Measurements from ENCODE around the gene NR4A3.
A peak's percentile ranks its signal among the peaks of the same experiment; 100 is the strongest.

NR4A3 gene

GRCh38 chr9:99814359-99814758, 7.3 kb upstream of the NR4A3 start:
- no peak for DNase-seq (ENCODE audit: low spot score)

GRCh38 chr9:99816392-99816791, 5.3 kb upstream of the NR4A3 start:
- no peak for DNase-seq (ENCODE audit: low spot score)

- DNase-seq (ENCODE audit: low spot score), result no peak
These were observed 3.2 kb upstream of the NR4A3 start for GRCh38 chr9:99818500-99818899.

GRCh38 chr9:99819123-99819855, 2.4 kb upstream of the NR4A3 start:
- peak; percentile 72 for DNase-seq (ENCODE audit: low spot score)

- peak; percentile 89 for DNase-seq (ENCODE audit: low spot score)
These were observed 1.6 kb upstream of the NR4A3 start for GRCh38 chr9:99819856-99820684.

- DNase-seq (ENCODE audit: low spot score), result peak; percentile 36
These were observed 845 bp upstream of the NR4A3 start for GRCh38 chr9:99820685-99821395.

GRCh38 chr9:99822109-99822805, 572 bp downstream of the NR4A3 start:
- DNase-seq (ENCODE audit: low spot score), result peak; percentile 63

- DNase-seq (ENCODE audit: low spot score), result peak; percentile 50
These were observed 1.3 kb downstream of the NR4A3 start for GRCh38 chr9:99822806-99823591.

GRCh38 chr9:99823681-99824377, 2.1 kb downstream of the NR4A3 start:
- peak; percentile 59 for DNase-seq (ENCODE audit: low spot score)

GRCh38 chr9:99824378-99825171, 2.9 kb downstream of the NR4A3 start:
- no peak for DNase-seq (ENCODE audit: low spot score)

- no peak for DNase-seq (ENCODE audit: low spot score)
These were observed 3.7 kb downstream of the NR4A3 start for GRCh38 chr9:99825172-99826046.

GRCh38 chr9:99826579-99826978, 4.9 kb downstream of the NR4A3 start:
- no peak for DNase-seq (ENCODE audit: low spot score)

- DNase-seq (ENCODE audit: low spot score), result no peak
These were observed 5.6 kb downstream of the NR4A3 start for GRCh38 chr9:99827244-99827643.

- DNase-seq (ENCODE audit: low spot score), result no peak
These were observed 6.3 kb downstream of the NR4A3 start for GRCh38 chr9:99828054-99828416.

GRCh38 chr9:99828417-99829176, 6.9 kb downstream of the NR4A3 start:
- DNase-seq (ENCODE audit: low spot score), result no peak

- DNase-seq (ENCODE audit: low spot score), result no peak
These were observed 10.3 kb downstream of the NR4A3 start for GRCh38 chr9:99831857-99832557.

GRCh38 chr9:99832558-99832864, 10.8 kb downstream of the NR4A3 start:
- DNase-seq (ENCODE audit: low spot score), result no peak

- no peak for DNase-seq (ENCODE audit: low spot score)
These were observed 12.1 kb downstream of the NR4A3 start for GRCh38 chr9:99833735-99834134.
